ENCODE measurements around the gene SIN3B. TPM values are rescaled to one million over a fixed set of nuclear protein-coding genes. Genes with fewer than 3 reads are reported as not detected.

SIN3B gene
- total and polyA plus RNA-seq, 2 donors from 2014 or later = 12.2 to 62.0 TPM

DNA sequence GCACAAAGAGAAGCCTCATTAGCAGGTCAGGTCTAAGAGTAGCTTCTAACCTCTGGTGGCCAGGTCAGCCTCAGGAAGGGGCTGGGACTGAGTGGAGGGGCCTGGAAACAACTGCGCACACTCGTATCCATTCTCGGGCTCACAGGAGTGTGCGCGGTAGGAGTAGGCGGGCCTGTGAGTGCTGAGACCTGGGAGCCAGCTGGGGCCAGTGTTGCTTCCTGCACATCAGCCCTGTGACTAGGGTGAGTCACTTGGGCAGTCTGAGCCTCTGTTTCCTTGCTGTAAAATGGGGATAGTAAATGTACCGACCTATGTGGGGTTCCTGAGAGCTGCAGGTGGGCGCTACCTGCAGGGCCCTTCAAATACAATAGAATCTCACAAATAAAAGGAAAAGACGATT is 26.9 kb downstream of the SIN3B start:
- H3K4me3 ChIP-seq (ENCODE audit: low read length in 3 of 3) = no peak overlapping the region
- intact Hi-C loops (cut with DNase I) = no loop called here
- FAIRE-seq = no peak
- H3K9ac ChIP-seq (ENCODE audit: low read length in 3 of 3) = no peak overlapping the region
- no peaks in the 10 kb centered on the region for H3K9me3 ChIP-seq (ENCODE audit: control insufficient read depth in 2 of 3, insufficient read depth in 1 of 3, low read length in 3 of 3)
- no peak overlapping the region for H3K27ac ChIP-seq (ENCODE audit: low read depth in 2 of 2, low read length in 2 of 2)
- DNase-seq = no peak
- no peaks in the 10 kb centered on the region for H3K27me3 ChIP-seq (ENCODE audit: control insufficient read depth, insufficient read depth, low read length)
- peaks cover 14 to 30% (median 28%) of the 10 kb centered on the region in 3 donors for H3K36me3 ChIP-seq (ENCODE audit: control insufficient read depth in 2 of 3, insufficient read depth in 3 of 3, low read length in 3 of 3)
- no peaks in the 10 kb centered on the region for H3K4me1 ChIP-seq (ENCODE audit: control insufficient read depth in 2 of 3, insufficient read depth in 2 of 3, low read depth in 1 of 3, low read length in 3 of 3)
- TF ChIP-seq, protein P1, sequence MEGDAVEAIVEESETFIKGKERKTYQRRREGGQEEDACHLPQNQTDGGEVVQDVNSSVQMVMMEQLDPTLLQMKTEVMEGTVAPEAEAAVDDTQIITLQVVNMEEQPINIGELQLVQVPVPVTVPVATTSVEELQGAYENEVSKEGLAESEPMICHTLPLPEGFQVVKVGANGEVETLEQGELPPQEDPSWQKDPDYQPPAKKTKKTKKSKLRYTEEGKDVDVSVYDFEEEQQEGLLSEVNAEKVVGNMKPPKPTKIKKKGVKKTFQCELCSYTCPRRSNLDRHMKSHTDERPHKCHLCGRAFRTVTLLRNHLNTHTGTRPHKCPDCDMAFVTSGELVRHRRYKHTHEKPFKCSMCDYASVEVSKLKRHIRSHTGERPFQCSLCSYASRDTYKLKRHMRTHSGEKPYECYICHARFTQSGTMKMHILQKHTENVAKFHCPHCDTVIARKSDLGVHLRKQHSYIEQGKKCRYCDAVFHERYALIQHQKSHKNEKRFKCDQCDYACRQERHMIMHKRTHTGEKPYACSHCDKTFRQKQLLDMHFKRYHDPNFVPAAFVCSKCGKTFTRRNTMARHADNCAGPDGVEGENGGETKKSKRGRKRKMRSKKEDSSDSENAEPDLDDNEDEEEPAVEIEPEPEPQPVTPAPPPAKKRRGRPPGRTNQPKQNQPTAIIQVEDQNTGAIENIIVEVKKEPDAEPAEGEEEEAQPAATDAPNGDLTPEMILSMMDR (IDR thresholded peaks at IDR 0.05; ENCODE audit: borderline replicate concordance, extremely low read depth, insufficient read depth) = no peak

DNA sequence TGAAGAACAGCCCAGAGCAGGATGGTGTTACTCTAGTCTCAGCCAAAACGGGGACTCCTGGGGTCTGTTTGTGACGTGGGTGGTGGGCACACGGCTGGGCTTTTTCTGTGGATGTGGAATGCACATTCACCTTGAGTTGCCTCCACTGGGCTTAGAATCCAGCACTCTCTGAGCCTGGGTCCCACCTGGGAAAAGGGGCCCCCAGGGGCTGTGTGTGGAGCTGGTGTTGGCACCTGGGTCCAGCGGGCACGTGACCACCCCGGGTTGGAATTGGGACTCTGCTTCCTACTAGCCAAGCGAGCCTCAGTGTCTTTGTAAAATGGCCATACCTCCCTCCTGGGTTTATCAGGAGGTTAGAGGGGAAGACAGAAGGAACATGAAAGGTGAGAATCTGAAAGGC is 30.4 kb downstream of the SIN3B start:
- no peak overlapping the region for H3K4me3 ChIP-seq (ENCODE audit: low read length in 3 of 3)
- intact Hi-C loops (cut with DNase I) = no loop called here
- H3K27me3 ChIP-seq (ENCODE audit: control insufficient read depth, insufficient read depth, low read length) = no peaks in the 10 kb centered on the region
- no peaks in the 10 kb centered on the region for H3K4me1 ChIP-seq (ENCODE audit: control insufficient read depth in 2 of 3, insufficient read depth in 2 of 3, low read depth in 1 of 3, low read length in 3 of 3)
- H3K9ac ChIP-seq (ENCODE audit: low read length in 3 of 3) = no peak overlapping the region
- FAIRE-seq (no peak), DNase-seq (no peak)
- H3K9me3 ChIP-seq (ENCODE audit: control insufficient read depth in 2 of 3, insufficient read depth in 1 of 3, low read length in 3 of 3) = no peaks in the 10 kb centered on the region
- no peak overlapping the region for H3K27ac ChIP-seq (ENCODE audit: low read depth in 2 of 2, low read length in 2 of 2)
- TF ChIP-seq, protein P1 (IDR thresholded peaks at IDR 0.05; ENCODE audit: borderline replicate concordance, extremely low read depth, insufficient read depth) = no peak
- H3K36me3 ChIP-seq (ENCODE audit: control insufficient read depth in 2 of 3, insufficient read depth in 3 of 3, low read length in 3 of 3) = peaks cover 0 to 16% (median 15%) of the 10 kb centered on the region in 3 donors

DNA sequence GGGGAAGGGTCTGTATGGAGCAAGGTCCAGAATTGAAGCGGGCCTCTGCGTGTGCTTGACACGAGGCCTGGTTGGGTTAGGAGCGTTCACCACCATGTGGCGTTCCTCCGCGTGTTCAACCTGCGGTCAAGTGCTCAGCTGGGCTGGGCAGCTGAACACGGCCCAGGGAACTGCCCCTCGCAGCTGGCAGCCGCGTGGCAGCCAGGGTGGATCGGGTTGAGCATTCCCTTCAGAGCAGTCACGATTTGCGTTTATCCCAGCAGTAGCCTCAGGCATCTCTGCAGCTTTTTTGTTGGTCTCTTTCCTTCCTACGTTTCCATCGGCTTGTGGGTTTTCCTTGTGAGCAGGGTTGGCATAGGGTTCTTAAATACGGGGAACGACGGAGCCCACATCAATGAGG is 30.9 kb downstream of the SIN3B start:
- FAIRE-seq = no peak
- H3K4me1 ChIP-seq (ENCODE audit: control insufficient read depth in 2 of 3, insufficient read depth in 2 of 3, low read depth in 1 of 3, low read length in 3 of 3) = no peaks in the 10 kb centered on the region
- H3K9ac ChIP-seq (ENCODE audit: low read length in 3 of 3) = no peak overlapping the region
- no peak overlapping the region for H3K27ac ChIP-seq (ENCODE audit: low read depth in 2 of 2, low read length in 2 of 2)
- intact Hi-C loops (cut with DNase I) = no loop called here
- no peaks in the 10 kb centered on the region for H3K27me3 ChIP-seq (ENCODE audit: control insufficient read depth, insufficient read depth, low read length)
- H3K36me3 ChIP-seq (ENCODE audit: control insufficient read depth in 2 of 3, insufficient read depth in 3 of 3, low read length in 3 of 3) = peaks cover 0 to 16% (median 15%) of the 10 kb centered on the region in 3 donors
- no peak for DNase-seq
- TF ChIP-seq, protein P1 (IDR thresholded peaks at IDR 0.05; ENCODE audit: borderline replicate concordance, extremely low read depth, insufficient read depth) = no peak
- no peak overlapping the region for H3K4me3 ChIP-seq (ENCODE audit: low read length in 3 of 3)
- no peaks in the 10 kb centered on the region for H3K9me3 ChIP-seq (ENCODE audit: control insufficient read depth in 2 of 3, insufficient read depth in 1 of 3, low read length in 3 of 3)

DNA sequence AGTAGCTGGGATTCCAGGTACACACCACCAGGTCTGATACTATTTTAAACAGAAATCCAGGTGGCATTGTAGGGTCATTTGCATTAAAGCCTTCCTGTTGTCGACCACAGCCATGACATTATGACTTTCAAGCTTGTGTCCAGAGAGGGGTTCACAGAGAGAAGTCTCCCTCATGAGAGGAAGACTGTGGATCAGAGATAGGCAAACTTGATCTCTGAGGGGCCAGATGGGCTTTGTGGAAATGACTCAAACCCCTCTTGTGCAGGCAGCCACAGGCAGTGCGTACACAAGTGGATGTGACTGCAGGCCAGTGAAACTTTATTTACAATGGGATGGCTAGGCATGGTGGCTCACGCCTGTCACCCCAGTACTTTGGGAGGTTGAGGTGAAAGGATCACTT is 31.8 kb downstream of the SIN3B start:
- Histone ChIP-seq H3K36me3 (ENCODE audit: control insufficient read depth in 2 of 3, insufficient read depth in 3 of 3, low read length in 3 of 3) (peaks cover 0 to 21% (median 18%) of the 10 kb centered on the region in 3 donors), H3K9ac (ENCODE audit: low read length in 3 of 3) (no peak overlapping the region), H3K27me3 (ENCODE audit: control insufficient read depth, insufficient read depth, low read length) (no peaks in the 10 kb centered on the region), H3K27ac (ENCODE audit: low read depth in 2 of 2, low read length in 2 of 2) (no peak overlapping the region), H3K4me3 (ENCODE audit: low read length in 3 of 3) (no peak overlapping the region), H3K4me1 (ENCODE audit: control insufficient read depth in 2 of 3, insufficient read depth in 2 of 3, low read depth in 1 of 3, low read length in 3 of 3) (no peaks in the 10 kb centered on the region), H3K9me3 (ENCODE audit: control insufficient read depth in 2 of 3, insufficient read depth in 1 of 3, low read length in 3 of 3) (no peaks in the 10 kb centered on the region)
- DNase-seq (no peak), FAIRE-seq (no peak)
- TF ChIP-seq, protein P1 (IDR thresholded peaks at IDR 0.05; ENCODE audit: borderline replicate concordance, extremely low read depth, insufficient read depth) = no peak
- intact Hi-C loops (cut with DNase I) = no loop called here
